Measurements from ENCODE around the gene B3GNT8. TPM values are rescaled to one million over a fixed set of nuclear protein-coding genes. Genes with fewer than 3 reads are reported as not detected.

B3GNT8 gene
- total RNA-seq, 2 donors from 2014 or later: 3.9 to 4.7 TPM

GRCh38 chr19:41398598-41398997, 28.6 kb downstream of the B3GNT8 start:
- H3K27ac Mint-ChIP-seq: peak overlapping the region; percentile 77
- no peak overlapping the region for H3K27ac ChIP-seq (ENCODE audit: low read depth, low read length)
- peak overlapping the region; percentile 98 for H3K9ac ChIP-seq (ENCODE audit: extremely low read depth, low read length, poor library complexity, severe bottlenecking)

GRCh38 chr19:41398050-41398418, 29.1 kb downstream of the B3GNT8 start:
- DNase-seq: no peak

More at GRCh38 chr19:41398598-41398997, 28.6 kb downstream of the B3GNT8 start:
- Mint-ChIP-seq H3K9me3 (no peaks in the 10 kb centered on the region), H3K4me1 (peaks cover 11% of the 10 kb centered on the region), H3K27me3 (ENCODE audit: insufficient read depth) (no peaks in the 10 kb centered on the region), H3K4me3 (peak overlapping the region; percentile 97), H3K36me3 (ENCODE audit: low read depth) (peaks cover 4% of the 10 kb centered on the region)
- H3K4me3 ChIP-seq (ENCODE audit: low read length): peak overlapping the region; percentile 98
- 90% methylated on average over 3 of the region's 3 CpGs for WGBS, 2 experiments (ENCODE audit: insufficient coverage in 1 of 2, insufficient read length in 1 of 2)
- no peaks in the 10 kb centered on the region for H3K36me3 ChIP-seq (ENCODE audit: control insufficient read depth, insufficient read depth, low read length)
- TF ChIP-seq CTCF (conservative IDR thresholded peaks at IDR 0.05): no peak
- no peak for DNase-seq
- no peaks in the 10 kb centered on the region for H3K27me3 ChIP-seq (ENCODE audit: control insufficient read depth, insufficient read depth, low read length, poor library complexity, severe bottlenecking)
- H3K9me3 ChIP-seq (ENCODE audit: control insufficient read depth, low read length): no peaks in the 10 kb centered on the region
- peaks cover 2% of the 10 kb centered on the region for H3K4me1 ChIP-seq (ENCODE audit: control insufficient read depth, insufficient read depth, low read length)

GRCh38 chr19:41397086-41398049, 29.8 kb downstream of the B3GNT8 start, which contains the start of the genes BCKDHA and EXOSC5:
Gene BCKDHA, plus strand, starts transcription at chr19:41397818. Its CDS starts 10 bp downstream, at chr19:41397828.
Gene EXOSC5, minus strand, starts transcription at chr19:41397359. Its CDS starts 31 bp downstream, at chr19:41397328.
- 0 to 1% methylated on average over 25 to 50 of the region's 50 CpGs for WGBS, 2 experiments (ENCODE audit: insufficient coverage in 1 of 2, insufficient read length in 1 of 2)
- peaks cover 11% of the 10 kb centered on the region for H3K4me1 Mint-ChIP-seq
- Histone ChIP-seq H3K4me1 (ENCODE audit: control insufficient read depth, insufficient read depth, low read length) (peaks cover 2% of the 10 kb centered on the region), H3K9me3 (ENCODE audit: control insufficient read depth, low read length) (no peaks in the 10 kb centered on the region), H3K9ac (ENCODE audit: extremely low read depth, low read length, poor library complexity, severe bottlenecking) (peak within 1 kb of the TSS; percentile 98), H3K4me3 (ENCODE audit: low read length) (peak within 1 kb of the TSS; percentile 98), H3K27ac (ENCODE audit: low read depth, low read length) (peak within 1 kb of the TSS; percentile 99), H3K27me3 (ENCODE audit: control insufficient read depth, insufficient read depth, low read length, poor library complexity, severe bottlenecking) (no peaks in the 10 kb centered on the region), H3K36me3 (ENCODE audit: control insufficient read depth, insufficient read depth, low read length) (no peaks in the 10 kb centered on the region)
- H3K27ac Mint-ChIP-seq: peak within 1 kb of the TSS; percentile 100
- no peak for TF ChIP-seq CTCF (conservative IDR thresholded peaks at IDR 0.05)
- peak; percentile 99 for DNase-seq
- H3K27me3 Mint-ChIP-seq (ENCODE audit: insufficient read depth): no peaks in the 10 kb centered on the region
- peaks cover 4% of the 10 kb centered on the region for H3K36me3 Mint-ChIP-seq (ENCODE audit: low read depth)
- H3K4me3 Mint-ChIP-seq: peak within 1 kb of the TSS; percentile 97
- no peaks in the 10 kb centered on the region for H3K9me3 Mint-ChIP-seq

More at GRCh38 chr19:41398050-41398418, 29.1 kb downstream of the B3GNT8 start:
- peak overlapping the region; percentile 98 for H3K4me3 ChIP-seq (ENCODE audit: low read length)
- no peak for TF ChIP-seq CTCF (conservative IDR thresholded peaks at IDR 0.05)
- Mint-ChIP-seq H3K27ac (peak overlapping the region; percentile 100), H3K9me3 (no peaks in the 10 kb centered on the region), H3K4me1 (peaks cover 11% of the 10 kb centered on the region), H3K27me3 (ENCODE audit: insufficient read depth) (no peaks in the 10 kb centered on the region), H3K36me3 (ENCODE audit: low read depth) (peaks cover 4% of the 10 kb centered on the region), H3K4me3 (peak overlapping the region; percentile 97)
- no peaks in the 10 kb centered on the region for H3K36me3 ChIP-seq (ENCODE audit: control insufficient read depth, insufficient read depth, low read length)
- H3K4me1 ChIP-seq (ENCODE audit: control insufficient read depth, insufficient read depth, low read length): peaks cover 2% of the 10 kb centered on the region
- peak overlapping the region; percentile 98 for H3K9ac ChIP-seq (ENCODE audit: extremely low read depth, low read length, poor library complexity, severe bottlenecking)
- H3K27ac ChIP-seq (ENCODE audit: low read depth, low read length): peak overlapping the region; percentile 99
- WGBS, 2 experiments (ENCODE audit: insufficient coverage in 1 of 2, insufficient read length in 1 of 2): 1 to 5% methylated on average over 5 of the region's 5 CpGs
- H3K9me3 ChIP-seq (ENCODE audit: control insufficient read depth, low read length): no peaks in the 10 kb centered on the region
- no peaks in the 10 kb centered on the region for H3K27me3 ChIP-seq (ENCODE audit: control insufficient read depth, insufficient read depth, low read length, poor library complexity, severe bottlenecking)
